Stimulated activated CD8-positive, alpha-beta memory T cell treated with anti-CD3 and anti-CD28 coated beads, Interleukin-15, amount 100 ng/mL, for 1 hour (primary cell): ENCODE results near the gene ADGRL2.

ENCODE experiments used
- DNase-seq: peaks from one replicate; pipeline ENCODE4 v3.0.0-alpha.2; 2020; ENCODE audit warnings: low read depth

The ADGRL2 gene

DNA sequence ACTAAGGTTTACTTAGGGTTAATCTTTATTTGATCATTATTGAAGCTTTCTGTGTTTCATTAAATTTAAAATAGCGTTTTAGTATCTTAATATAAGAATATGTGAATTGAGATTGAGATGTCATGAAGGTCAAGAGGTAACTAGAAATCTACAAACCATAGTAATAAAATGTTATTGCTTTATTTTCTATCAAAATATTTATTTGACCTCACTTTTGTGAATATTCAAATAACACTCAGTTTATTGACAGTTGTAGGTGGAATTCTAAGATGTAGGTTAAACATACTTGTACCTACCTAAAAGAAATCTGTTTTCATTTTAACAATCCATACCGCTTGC, 5.7 kb downstream of the ADGRL2 start:
- no peak for DNase-seq

DNA sequence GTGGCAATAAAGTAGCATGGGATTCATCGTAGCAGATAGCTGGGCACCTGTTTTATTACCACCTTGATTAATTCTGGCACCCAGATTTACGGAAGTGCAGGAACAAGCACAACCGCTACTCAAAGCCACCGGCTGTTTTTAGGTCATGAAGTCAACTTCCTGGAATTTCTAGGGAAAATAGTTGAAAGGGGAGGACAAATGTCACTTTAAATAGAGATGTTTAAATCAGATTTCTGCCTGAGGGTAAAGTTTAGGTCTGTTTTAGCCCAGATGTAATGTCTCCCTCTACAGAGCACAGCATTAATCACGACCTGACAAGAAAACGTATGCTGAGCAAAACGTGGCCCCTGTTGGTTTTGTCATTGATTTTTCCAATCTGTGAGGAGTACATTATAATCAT, 8.0 kb downstream of the ADGRL2 start:
- no peak for DNase-seq

DNA sequence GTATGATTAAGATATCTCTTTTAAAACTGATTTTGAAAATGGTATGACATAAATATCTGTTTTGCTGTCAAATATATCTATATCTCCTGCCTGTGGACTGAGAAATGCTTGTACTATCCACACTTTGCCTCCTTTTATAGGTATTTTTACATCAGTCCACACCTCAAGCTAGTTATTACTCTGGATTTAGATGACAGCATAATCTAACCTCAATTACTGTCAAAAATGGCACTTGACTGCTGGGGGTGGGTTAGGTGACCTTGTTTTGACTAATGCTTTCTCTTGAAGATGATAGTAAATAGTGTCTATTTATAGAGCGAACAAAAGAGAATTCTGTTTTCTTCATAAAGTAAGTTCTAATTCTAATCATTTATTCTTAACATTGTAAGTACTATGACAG, 9.1 kb downstream of the ADGRL2 start:
- DNase-seq: no peak

DNA sequence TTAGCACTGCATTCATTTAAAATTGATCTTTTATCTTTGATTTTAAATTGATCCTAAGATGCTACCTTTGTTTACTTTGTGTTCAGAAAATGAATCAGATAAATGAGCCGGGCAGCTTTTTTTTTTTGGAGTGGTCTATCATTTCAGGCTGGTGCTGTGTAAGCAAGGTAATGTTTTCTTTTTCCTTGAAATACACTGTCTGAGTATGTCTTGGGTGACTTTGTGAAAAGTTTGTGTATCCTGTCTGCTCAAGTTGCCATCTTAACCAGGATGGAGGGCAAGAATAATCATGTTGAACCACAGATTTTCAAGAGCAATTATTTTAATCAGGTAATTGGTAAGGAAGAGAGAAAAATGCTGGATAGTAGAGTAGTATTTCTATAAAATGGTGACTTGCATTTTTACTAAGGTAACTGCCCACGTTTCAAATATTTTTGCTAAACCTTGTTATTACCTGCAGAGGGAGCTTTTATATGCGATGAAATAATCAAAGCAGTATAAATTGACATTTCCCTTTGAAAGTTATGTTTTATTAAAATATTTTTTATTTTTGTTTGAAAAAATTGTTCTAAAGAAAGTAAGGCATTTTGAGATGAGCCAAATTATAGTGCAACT, 11.1 kb downstream of the ADGRL2 start:
- DNase-seq: no peak

DNA sequence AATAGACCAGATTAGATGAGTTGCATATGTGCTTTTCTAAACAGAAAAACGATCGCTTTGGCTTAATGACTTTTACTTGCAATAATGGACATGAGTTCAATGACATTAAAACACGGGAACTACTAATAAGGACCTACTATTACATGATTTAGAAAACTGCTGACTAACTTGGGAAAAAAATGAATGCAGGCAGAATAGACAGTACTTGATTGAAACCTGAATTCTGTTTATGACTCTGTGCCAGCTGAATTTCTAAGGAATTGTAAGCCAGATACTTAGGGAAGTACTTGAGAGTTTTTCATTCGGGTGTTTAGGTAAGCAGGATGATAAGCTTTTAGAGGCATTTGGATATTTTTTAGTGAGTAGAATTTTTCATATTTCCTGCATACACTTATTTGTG, 12.0 kb downstream of the ADGRL2 start:
- no peak for DNase-seq

DNA sequence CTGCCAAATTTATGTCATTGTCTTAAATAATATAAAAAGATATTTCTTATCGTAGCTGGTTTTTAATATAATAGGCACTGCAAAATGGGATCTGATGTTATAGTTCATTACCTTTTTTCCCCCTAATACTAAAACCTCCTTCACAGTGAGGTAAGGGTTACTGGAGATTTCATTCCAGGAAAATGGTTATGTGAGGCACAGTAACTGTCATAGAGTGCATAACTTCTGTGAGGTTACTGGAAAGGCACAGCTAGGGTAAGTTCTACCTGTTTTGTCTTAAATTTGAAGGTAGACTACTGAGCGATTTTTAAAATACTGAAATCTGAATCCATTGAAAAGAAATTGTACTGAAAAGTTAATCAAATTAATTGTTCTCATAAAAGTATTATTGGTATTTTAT, 13.0 kb downstream of the ADGRL2 start:
- no peak for DNase-seq

DNA sequence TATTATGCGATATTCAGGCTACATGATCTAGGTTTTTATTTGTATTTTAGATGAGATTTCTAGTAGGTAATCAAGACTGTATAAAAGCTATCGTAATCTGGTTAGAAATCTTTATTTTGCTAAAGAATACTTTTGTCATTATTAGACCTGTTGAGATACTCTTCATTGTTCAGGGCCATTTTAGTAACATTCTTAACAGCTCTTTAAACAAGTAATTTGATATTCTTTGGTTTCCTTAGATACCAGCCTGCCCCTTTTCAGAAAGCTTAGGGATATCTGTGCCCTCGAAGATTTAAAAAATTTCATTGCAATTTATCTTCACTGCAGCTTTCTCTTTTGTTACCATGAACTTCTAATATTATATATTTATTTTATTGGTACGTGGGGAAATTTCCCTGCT, 18.9 kb downstream of the ADGRL2 start:
- no peak for DNase-seq

DNA sequence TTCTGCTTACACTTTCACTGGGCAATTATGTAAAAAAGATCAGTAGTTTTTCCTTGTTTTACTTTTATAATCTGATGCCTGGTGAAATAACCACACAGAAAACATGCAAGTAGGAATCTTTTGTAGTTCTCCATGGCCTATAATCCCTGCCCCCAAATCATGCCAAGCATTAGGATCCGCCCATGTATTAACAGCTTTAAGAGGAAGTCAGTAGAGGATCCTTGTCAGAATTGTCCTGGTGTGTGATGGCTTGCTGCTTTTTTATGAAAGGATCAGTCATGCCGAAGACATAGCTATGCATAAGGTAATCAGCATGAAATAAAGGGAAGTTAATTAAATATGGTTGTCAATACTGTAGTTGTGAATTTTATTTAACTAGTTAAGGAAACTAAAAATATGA, 20.0 kb downstream of the ADGRL2 start:
- DNase-seq: no peak

DNA sequence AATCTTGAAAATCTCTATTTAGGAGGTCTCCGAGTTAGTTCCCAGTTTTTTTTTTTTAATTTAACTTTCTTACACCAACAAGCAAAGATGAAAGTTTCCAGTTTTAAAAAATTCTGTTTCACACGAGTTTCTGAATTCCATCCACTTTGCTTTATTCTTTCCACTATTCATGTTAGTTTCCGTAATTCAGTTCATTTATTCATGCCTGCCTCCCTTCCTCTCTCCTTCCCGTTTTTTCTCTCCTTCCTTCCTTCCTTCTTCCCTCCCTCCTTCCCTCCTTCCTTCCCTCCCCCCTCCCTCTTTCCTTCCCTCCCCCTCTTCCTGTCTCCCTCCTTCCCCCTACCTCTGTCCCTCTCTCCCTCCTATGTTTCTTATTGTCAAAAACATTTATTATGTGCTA, 22.3 kb downstream of the ADGRL2 start:
- no peak for DNase-seq

DNA sequence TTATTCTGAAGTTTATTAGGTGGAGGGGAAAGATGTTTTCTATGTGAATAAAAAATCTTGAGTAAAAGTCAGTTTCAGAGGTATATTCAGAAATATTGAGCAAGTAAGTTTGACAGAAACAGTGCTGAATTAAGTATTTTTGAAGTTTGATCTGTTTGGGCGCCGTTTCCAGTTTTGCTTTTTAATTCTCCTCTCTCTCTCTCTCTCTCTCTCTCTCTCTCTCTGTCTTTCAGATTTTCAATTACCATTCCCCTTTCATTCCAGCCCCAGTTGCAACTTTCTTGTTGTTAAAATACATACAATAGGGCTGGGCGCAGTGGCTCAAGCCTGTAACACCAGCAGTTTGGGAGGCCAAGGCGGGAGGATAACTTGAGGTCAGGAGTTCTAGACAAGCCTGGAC, 24.0 kb downstream of the ADGRL2 start:
- DNase-seq: no peak

DNA sequence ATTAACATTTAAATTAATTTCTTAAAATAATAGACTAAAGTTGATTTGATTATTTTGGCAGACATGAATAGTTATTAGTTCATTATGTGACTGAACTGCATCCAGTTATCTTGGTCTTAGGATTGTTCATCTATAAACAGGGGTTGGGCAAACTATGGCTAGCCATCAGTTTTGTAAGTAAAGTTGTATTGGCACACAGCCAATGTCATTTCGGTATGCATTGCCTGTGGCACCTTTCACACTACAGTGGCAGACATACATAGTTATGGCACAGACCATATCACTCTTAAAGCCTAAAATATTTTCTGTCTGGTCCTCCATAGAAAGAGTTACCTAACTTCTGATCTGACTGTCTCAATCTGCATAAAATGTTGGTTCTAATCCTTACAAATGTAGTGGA, 27.2 kb downstream of the ADGRL2 start:
- no peak for DNase-seq

DNA sequence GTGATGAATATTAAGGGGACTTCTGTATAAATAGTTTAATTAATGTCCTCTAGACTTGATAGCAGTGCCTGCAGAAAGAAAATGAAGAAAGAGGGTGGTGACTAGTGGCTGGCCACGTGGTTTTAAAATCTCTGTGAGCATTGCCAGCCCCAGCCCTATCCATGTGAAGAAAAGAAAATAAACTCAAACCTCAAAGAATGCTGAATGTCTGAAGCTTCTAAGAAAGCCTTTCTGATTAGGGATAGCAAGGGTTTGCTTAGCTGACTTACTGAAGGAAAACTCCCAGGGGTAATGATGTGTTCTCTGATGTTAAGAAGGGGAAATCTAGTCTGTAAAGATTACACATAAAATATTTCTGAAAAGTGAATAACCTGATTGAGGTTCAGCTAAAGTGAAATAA, 31.8 kb downstream of the ADGRL2 start:
- no peak for DNase-seq

DNA sequence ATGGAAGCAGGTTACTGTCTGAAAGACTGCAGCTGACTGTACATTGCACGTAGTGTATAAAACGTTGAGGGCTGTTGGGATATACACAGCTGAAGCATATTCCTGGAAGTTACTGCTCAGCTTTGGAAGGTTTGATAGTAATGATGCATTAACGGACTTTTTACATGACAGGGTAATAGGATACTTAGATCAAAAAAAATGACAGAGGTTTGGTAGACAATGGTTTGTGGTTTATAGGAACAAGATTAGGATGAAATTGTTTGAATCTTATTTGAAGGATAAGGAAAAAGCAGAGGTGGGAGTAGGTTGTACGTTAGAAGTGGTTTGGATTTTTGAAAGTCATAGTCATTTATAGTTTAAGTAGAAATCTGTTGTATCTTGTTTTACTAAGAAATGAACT, 33.0 kb downstream of the ADGRL2 start:
- DNase-seq: no peak

DNA sequence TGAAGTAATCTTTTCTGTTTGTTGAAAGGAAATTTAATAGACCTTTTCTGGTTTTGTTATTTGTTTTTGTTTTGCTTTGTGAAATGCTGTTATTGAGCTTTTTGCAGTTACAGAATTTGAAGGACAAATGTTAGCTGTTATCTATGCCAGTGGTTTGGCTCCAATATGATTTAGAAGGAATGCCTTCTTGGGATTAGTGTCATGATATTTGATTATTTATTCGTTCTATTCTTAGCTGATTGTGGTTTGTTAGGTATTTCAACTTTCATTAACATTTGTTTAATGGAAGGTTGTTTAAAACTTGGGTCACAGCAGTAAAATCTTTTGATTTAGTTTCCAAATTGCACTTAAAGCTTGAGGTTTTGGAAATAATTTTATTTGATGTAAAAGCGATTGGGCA, 33.5 kb downstream of the ADGRL2 start:
- no peak for DNase-seq

DNA sequence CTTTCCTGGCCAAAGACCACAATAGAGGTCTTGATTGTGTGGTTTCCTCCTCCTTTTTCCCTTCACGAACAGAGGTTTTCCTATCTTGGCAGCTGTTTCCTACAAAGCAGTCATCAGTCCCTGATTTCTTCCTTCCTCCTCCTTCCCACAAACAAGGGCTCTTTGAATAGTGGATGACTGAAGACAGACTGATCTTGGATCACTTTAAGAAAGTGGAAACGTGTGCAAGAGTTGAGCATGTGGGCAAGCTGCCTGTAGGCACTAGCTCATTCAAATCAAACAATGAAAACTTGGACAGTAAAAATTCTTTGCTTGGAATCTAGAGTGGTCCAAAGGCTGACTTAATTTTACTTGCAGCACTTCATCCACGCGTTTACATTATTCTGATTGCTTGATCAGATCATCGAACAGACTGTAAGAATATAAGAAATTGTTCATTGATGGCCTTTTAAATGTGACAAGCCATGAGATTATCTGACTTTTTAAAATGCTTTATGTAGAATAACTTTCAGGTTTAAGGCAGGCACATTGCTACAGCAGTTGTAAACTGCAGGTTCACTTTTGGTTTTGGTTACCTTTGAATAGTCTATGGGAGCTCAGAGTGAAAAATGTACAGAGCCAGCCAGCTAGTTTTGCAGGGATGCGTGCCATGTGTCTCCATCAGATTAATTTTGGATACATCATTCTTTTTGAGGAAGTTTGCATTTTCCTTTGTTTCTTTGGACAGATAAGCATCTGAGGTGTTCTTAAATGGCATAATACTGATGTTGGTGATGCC, 34.4 kb downstream of the ADGRL2 start:
- no peak for DNase-seq

DNA sequence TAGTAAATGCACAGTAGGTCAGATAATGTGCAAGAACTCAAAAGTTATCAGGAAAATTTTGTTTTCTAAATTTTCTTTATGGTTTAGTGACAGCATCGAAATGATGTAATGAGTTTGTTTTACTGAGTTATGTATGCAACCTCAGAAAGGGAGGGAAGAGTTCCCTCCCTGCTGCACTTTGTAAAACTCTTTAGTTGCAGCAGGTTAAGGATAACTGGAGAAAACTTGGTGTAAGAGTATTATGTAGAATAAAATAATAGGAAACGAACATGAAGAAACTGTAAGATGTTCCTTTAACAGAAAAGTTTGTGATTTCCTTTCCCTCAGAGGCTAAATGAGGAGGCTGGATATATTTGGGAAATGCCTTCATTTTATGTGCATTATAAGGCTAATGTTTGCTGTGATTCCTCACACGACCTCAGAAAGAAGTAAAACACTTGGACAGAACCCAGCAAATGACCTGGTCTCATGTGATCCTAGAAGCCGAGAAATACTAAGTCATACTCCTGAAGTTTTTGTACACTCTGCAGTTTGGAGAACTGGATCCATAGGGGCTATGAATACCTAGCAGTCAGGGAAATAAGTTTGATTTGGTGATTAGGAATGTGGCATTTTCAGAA, 35.4 kb downstream of the ADGRL2 start:
- no peak for DNase-seq

DNA sequence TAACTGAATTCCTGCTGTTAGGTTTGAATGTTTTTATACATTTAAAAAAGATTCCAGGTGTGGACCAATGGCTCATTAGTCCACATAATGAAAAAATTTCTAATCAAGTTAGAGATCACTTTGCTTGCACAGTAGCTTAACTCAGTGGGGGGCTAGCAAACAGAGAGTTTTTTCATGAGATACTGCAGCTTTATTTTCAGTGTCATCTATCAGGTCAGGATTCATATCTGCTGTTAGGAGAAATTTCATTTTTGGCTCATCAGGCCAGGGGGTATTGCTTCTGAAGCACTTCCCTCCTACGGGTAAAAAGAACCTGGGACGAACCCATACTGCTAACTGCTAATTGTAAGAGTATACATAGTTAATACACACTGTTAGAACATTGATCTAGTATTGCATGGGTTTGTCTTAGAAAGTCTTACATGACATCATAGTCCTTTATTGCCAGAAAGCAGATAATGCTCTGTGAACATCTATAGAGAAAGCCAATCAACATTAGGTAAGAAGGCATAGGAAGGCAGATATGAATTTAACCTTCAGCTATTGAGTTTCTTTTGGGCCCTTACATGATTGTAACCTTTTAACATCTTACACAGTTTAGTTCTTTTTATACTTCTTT, 38.0 kb downstream of the ADGRL2 start:
- no peak for DNase-seq

DNA sequence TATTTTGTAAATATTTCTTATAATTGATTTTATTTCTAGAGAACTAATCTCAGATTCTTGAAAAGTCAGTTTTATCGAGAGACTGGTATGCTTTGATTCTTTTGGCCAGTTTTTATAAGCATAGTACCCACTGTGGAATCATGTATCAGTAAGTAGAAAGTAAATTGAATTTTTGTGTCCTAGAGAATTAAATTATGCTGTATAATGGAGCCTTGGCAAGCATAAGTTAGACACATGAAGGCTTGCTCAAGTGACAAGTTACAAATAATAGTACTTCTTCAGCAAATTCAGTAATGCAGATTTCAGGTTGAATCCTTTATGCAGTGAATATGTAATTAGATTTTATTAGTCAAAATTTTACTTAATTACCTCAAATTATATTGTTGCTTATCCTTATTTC, 40.1 kb downstream of the ADGRL2 start:
- DNase-seq: no peak

DNA sequence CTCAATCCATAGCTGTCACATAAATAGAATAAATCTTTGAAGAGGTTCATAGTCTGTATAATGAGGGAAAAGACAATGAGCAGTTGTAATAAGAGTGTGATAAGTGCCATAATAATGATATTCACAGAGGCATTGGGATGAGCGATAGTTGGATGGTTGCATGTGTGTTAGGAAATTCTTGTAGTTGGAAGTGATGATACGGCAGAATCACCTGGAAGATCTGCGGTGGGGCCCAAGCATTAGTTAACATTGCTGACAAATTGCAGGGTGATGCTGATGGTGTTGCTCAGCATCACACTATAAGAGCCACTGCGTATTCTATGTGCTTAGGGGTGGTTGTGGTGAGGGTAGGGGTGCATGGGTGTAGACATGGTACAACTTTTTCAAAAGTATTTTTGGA, 41.1 kb downstream of the ADGRL2 start:
- DNase-seq: no peak

DNA sequence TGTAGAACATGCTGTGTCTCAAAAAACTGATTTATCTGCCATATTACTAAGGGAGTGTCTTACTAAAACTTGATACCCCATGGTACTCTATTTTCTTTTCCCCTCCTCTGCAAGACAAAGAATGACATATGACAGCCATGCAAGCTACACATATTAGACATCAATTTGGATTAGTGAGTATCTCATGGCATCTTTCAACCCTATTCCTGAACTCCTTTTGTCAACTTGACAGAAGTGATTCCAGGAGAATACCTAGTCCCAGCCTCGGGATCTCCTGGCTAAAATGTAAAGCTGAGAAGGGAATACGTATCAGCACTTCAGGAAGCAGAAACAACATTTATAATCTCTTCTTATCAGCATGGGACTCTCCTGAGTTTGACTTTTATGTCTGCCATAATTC, 43.7 kb downstream of the ADGRL2 start:
- DNase-seq: no peak

DNA sequence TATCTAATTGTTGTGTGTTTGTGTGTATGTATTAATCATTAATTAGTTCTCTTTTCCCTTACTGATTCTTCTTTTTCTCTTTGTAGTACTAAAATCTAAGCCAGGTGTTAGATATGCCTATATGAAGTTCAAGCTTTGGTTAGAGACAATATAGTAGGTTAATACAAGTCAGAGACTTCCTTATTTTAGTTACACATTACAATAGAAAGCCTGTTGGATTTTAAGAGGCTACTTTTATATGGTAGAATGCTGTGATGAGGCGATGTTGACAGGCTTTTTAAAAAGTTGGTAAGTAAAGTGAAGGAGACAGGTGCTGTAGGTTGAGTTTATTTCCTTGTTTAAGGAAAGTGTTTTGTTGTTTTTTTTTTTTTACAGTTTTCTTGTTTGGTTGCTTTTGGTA, 45.9 kb downstream of the ADGRL2 start:
- no peak for DNase-seq

DNA sequence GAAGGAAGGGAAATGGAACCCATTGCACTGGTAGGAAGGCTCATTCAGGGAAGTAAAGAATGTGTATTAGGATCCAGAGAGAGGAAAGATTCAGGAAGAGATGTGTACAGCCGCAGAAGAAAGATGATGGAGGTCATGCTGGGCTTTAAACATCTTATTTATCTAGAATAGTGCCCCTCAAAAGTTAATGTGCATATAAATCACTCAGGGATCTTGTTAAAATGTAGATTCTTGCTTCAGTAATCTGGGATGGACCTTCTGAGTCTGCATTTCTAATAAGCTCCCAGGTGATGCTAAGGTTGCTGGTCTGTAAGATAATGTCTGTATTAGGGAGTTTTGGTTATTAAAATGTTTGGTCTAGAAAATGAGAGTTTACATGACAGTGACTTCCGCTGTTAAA, 46.3 kb downstream of the ADGRL2 start:
- DNase-seq: no peak

DNA sequence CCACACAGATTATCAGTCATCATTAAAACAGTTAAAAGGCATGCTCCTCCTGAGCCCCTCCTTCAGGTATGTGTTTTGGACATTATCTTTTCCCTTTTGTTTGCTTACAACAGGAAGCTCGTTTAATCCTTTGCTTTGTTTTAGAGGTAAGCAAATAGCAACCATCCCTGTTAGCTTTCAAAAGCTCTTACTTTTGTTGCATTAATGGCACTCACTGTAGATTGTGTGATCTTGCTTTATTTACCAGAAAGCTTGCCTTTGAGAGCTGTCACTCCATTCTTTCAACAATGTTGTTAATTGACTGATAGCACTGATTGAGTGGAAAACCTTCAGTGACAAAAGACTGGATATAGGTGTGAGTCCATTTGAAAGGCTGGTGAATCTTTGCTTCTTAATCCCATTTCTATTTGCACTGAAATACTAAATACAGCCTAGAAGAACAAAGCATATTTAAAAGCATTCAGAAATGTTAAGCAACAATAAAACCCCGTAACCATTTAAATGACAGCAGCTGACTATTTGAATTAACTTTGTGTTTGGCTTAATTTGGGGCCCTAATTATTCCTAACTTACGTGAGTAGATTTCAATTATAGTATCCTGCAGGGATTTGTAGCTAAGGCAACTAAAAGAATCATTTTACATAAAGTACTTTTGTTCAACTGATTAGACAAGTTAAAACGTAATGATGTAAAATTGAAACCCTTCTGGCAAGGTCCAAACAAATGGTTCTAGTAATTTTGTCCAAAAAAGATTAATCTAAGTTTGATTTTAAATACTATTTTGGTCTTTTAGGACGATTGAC, 48.3 kb downstream of the ADGRL2 start:
- DNase-seq: no peak
